ENCODE data around the gene MCOLN3.
"Not testable (repeated sequence)": the region's sequence is repeated elsewhere in the genome, so short reads cannot be mapped to it uniquely, and the experiment has no call there.

The MCOLN3 gene

GRCh38 chr1:85047472-85048295 is 616 bp downstream of the MCOLN3 start:
- peak; percentile 57 for DNase-seq

- no peak for DNase-seq
Measured at GRCh38 chr1:85047144-85047471, 1.2 kb downstream of the MCOLN3 start.

GRCh38 chr1:85042413-85042812 is 5.9 kb downstream of the MCOLN3 start:
- no peak for DNase-seq

- DNase-seq, result no peak
Measured at GRCh38 chr1:85041793-85042192, 6.5 kb downstream of the MCOLN3 start.

GRCh38 chr1:85033221-85033620 is 15.1 kb downstream of the MCOLN3 start:
- DNase-seq, result no peak

GRCh38 chr1:85030536-85030935 is 17.8 kb downstream of the MCOLN3 start:
- DNase-seq, result no peak

- DNase-seq, result no peak
Measured at GRCh38 chr1:85028151-85028550, 20.1 kb downstream of the MCOLN3 start.

- no peak for DNase-seq
Measured at GRCh38 chr1:85027242-85027983, 20.9 kb downstream of the MCOLN3 start.

GRCh38 chr1:85025940-85026339 is 22.4 kb downstream of the MCOLN3 start:
- DNase-seq, result no peak

GRCh38 chr1:85024736-85025135 is 23.6 kb downstream of the MCOLN3 start:
- no peak for DNase-seq

GRCh38 chr1:85022700-85023099 is 25.6 kb downstream of the MCOLN3 start:
- DNase-seq, result no peak

- no peak for DNase-seq
Measured at GRCh38 chr1:85019994-85020393, 28.3 kb downstream of the MCOLN3 start.

GRCh38 chr1:85015826-85016225 is 32.5 kb downstream of the MCOLN3 start:
- DNase-seq, result no peak

- DNase-seq, result not testable (repeated sequence)
Measured at GRCh38 chr1:85005641-85006040, 42.7 kb downstream of the MCOLN3 start.

GRCh38 chr1:85001742-85002141 is 46.6 kb downstream of the MCOLN3 start:
- DNase-seq, result no peak

GRCh38 chr1:84998642-84999280 is 49.5 kb downstream of the MCOLN3 start:
- DNase-seq, result peak; percentile 15

- peak; percentile 45 for DNase-seq
Measured at GRCh38 chr1:84997667-84998600, 50.4 kb downstream of the MCOLN3 start.

- peak; percentile 53 for DNase-seq
Measured at GRCh38 chr1:84996846-84997666, 51.2 kb downstream of the MCOLN3 start, which contains the start of gene MCOLN2. Gene MCOLN2, minus strand, starts transcription at chr1:84997113. Its CDS starts 241 bp downstream, at chr1:84996872.

GRCh38 chr1:84995484-84996334 is 52.6 kb downstream of the MCOLN3 start:
- no peak for DNase-seq

GRCh38 chr1:84991097-84991920 is 57.0 kb downstream of the MCOLN3 start:
- no peak for DNase-seq
